LNCAP (cell line): ENCODE results near the gene GLIS2.

ENCODE experiments used
- TF ChIP-seq, protein P1 (sequence below): fragments of 450-650 bp; IDR thresholded peaks from 2 replicates; pipeline ENCODE4 v1.5.1; 2017; ENCODE audit warnings: mild to moderate bottlenecking

GLIS2 gene

DNA sequence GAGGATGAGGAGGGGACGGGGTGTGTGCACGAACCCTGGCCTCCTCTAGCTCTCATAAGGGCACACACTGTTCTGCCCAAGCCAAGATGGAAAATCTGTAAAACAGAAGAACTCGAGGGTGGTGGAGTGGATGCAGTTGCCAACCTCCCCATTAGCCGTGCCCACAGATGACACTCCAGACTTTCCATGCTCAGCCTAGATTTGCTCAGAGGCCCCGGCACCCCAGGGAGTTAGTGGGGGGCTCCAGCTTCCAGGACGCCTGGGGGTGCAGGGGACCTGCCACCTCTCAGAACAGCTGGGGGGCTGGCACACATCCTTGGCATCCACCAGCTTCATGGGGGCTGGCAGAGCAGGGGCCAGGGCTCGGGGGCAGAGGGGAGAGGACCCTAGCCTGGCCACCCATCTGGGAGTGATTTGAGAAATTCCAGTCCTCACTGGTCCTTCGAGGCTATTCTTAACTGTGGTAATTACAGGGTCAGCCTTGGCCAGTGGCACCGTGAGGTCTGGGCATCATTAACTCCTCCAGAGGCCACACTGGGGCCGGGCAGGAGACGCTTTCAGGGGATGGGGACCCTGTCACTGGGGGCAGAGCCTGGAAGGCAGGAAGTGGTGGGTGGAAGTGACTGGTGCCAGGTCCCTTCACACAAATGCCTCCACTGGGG, 70.1 kb downstream of the GLIS2 start:
- TF ChIP-seq, protein P1, sequence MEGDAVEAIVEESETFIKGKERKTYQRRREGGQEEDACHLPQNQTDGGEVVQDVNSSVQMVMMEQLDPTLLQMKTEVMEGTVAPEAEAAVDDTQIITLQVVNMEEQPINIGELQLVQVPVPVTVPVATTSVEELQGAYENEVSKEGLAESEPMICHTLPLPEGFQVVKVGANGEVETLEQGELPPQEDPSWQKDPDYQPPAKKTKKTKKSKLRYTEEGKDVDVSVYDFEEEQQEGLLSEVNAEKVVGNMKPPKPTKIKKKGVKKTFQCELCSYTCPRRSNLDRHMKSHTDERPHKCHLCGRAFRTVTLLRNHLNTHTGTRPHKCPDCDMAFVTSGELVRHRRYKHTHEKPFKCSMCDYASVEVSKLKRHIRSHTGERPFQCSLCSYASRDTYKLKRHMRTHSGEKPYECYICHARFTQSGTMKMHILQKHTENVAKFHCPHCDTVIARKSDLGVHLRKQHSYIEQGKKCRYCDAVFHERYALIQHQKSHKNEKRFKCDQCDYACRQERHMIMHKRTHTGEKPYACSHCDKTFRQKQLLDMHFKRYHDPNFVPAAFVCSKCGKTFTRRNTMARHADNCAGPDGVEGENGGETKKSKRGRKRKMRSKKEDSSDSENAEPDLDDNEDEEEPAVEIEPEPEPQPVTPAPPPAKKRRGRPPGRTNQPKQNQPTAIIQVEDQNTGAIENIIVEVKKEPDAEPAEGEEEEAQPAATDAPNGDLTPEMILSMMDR = no peak

DNA sequence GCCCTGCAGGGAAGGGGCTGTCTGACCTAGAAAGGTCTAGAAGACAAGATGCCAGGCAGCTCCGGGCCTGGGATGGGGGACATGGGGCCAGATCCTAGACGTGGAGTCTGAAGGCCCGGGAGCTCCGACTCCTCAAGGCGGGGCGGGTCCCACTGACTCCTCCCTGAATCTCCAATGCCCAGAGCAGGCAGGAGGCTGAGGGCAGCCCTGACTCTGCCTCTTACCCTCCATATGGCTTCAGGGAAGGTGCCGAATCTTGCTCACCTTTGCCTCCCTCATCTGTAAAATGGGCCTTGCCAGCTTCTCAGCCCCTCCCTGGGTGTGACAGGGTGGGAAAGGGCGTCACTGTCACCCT, 70.6 kb downstream of the GLIS2 start:
- TF ChIP-seq, protein P1 = no peak

DNA sequence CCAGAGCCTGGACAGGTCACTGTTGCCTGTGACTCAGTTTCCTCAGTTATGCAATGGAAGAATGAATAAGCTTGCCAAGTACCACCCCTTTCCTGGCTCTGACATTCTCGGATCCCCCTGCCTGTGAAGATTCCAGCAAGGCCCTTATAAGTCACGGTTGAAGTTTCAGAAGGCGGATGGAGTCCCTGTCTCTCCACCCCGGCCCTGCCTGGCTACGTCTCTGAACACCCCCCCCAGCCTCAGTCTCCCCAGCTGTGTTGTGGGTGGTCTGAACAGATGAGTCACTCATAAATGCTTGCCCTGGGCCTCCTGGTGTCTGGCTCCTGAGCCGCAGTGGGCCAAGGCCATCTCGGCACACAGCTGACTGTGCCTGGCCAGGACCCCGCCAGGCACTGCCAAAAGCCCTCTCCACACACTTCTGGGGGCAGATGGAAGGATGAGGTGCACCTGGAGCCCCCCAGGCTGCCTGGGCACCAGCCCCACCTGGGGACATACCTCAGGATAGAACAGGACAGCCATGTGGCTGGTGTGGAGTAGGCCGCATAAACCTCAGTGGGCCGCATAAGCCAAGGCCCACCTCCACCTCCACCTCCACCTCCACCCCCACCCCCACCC, 71.2 kb downstream of the GLIS2 start:
- TF ChIP-seq, protein P1 = no peak

DNA sequence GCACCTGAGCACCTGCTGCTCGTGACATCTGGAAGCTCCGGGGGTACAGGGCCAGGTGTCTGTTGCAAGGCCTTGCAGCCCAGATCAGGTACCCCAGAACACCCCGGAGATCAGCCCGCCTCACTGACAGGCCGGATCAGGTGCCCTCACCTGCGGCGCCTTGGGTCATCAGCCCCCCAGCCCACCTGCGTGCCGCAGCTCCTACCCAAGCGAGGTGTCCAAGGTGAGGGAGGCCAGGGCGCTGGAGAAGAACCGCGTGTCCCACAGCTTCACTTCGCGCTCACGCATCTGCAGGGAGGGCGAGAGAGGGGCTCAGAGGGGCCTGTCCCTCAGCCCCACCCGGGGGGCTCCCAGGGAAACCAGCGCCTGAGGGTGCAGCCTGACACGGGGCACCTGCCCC, 71.9 kb downstream of the GLIS2 start:
- TF ChIP-seq, protein P1 = no peak

DNA sequence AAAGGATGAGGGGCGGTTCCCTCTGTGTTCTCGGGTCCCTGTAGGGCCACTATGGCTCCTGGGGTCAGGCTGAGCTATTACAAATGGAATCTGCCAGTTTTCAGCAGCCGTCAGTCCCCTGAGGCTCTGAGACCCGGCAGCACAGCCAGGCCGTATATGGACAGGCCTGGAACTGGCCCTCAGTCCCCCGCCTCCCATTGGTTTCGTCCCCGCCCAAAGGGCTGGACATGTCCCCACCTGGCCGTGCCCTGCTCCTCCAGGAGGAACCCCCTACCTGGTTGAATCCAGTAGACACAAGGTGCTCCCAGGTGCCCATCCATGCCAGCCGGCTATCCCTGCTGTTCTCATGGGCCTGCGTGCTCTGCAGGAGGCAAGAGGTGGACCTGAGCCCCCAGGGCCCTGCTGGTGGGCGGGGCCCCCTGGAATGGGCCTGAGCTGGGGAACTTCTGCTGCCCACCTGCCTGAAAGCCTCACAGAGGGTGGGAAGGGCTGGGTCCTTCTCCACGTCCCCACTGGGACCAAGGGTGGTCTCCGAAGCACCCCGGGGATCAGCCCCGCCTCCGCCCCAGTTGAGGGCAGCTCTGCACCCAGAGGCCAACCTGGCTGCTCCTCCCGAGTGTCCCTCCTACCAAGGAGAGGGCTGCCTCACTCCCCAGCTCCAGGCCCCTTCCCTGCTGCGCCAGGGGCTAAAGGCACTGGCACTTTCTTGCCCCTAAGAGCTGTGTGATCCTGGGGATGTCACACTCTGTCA, 72.6 kb downstream of the GLIS2 start:
- TF ChIP-seq, protein P1 = no peak
